ENCODE data around the gene RAPGEF2. TPM values are rescaled to one million over a fixed set of nuclear protein-coding genes. Genes with fewer than 3 reads are reported as not detected.
A peak's percentile ranks its signal among the peaks of the same experiment; 100 is the strongest.

The RAPGEF2 gene
- total RNA-seq, 1 donor = 50.3 TPM

- H3K4me1 ChIP-seq (ENCODE audit: insufficient read depth, low read length) = peaks cover 23% of the 10 kb centered on the region
- H3K27ac ChIP-seq (ENCODE audit: low read depth, low read length) = no peak overlapping the region
- no peaks in the 10 kb centered on the region for H4K20me1 ChIP-seq (ENCODE audit: insufficient read depth, low read length)
- H3K9me3 ChIP-seq (ENCODE audit: low read depth, low read length) = no peaks in the 10 kb centered on the region
- H2AFZ ChIP-seq (ENCODE audit: low read length) = no peak overlapping the region
- H3K4me2 ChIP-seq (ENCODE audit: insufficient read depth, low read length) = no peak overlapping the region
- TF ChIP-seq CTCF (IDR thresholded peaks at IDR 0.05; ENCODE audit: extremely low read depth, low read depth, low read length) = no peak
- H3K4me3 ChIP-seq (ENCODE audit: insufficient read depth, low read length) = no peak overlapping the region
- no peaks in the 10 kb centered on the region for H3K36me3 ChIP-seq (ENCODE audit: insufficient read depth, low read length)
- H3K27me3 ChIP-seq (ENCODE audit: insufficient read depth, low read length) = no peaks in the 10 kb centered on the region
- no peak for DNase-seq (ENCODE audit: insufficient read length, low spot score, missing footprints)
- peaks cover 2% of the 10 kb centered on the region for H3K79me2 ChIP-seq (ENCODE audit: insufficient read depth, low read length)
Measured at GRCh38 chr4:159282329-159282728, 179.4 kb downstream of the RAPGEF2 start.

- Histone ChIP-seq H3K4me3 (ENCODE audit: insufficient read depth, low read length) (no peak overlapping the region), H3K27ac (ENCODE audit: low read depth, low read length) (no peak overlapping the region), H3K4me1 (ENCODE audit: insufficient read depth, low read length) (peaks cover 23% of the 10 kb centered on the region), H3K36me3 (ENCODE audit: insufficient read depth, low read length) (no peaks in the 10 kb centered on the region), H3K27me3 (ENCODE audit: insufficient read depth, low read length) (no peaks in the 10 kb centered on the region), H4K20me1 (ENCODE audit: insufficient read depth, low read length) (no peaks in the 10 kb centered on the region), H3K79me2 (ENCODE audit: insufficient read depth, low read length) (peaks cover 2% of the 10 kb centered on the region), H3K4me2 (ENCODE audit: insufficient read depth, low read length) (no peak overlapping the region), H2AFZ (ENCODE audit: low read length) (no peak overlapping the region), H3K9me3 (ENCODE audit: low read depth, low read length) (no peaks in the 10 kb centered on the region)
- no peak for DNase-seq (ENCODE audit: insufficient read length, low spot score, missing footprints)
- no peak for TF ChIP-seq CTCF (IDR thresholded peaks at IDR 0.05; ENCODE audit: extremely low read depth, low read depth, low read length)
Measured at GRCh38 chr4:159282944-159283343, 180.1 kb downstream of the RAPGEF2 start.

GRCh38 chr4:159283696-159284095 lies 180.8 kb downstream of the RAPGEF2 start:
- Histone ChIP-seq H3K36me3 (ENCODE audit: insufficient read depth, low read length) (no peaks in the 10 kb centered on the region), H3K4me2 (ENCODE audit: insufficient read depth, low read length) (peak overlapping the region; percentile 60), H3K9me3 (ENCODE audit: low read depth, low read length) (no peaks in the 10 kb centered on the region), H3K4me1 (ENCODE audit: insufficient read depth, low read length) (peaks cover 23% of the 10 kb centered on the region), H3K27ac (ENCODE audit: low read depth, low read length) (peak overlapping the region; percentile 34), H3K79me2 (ENCODE audit: insufficient read depth, low read length) (peaks cover 2% of the 10 kb centered on the region), H2AFZ (ENCODE audit: low read length) (no peak overlapping the region), H3K27me3 (ENCODE audit: insufficient read depth, low read length) (no peaks in the 10 kb centered on the region), H4K20me1 (ENCODE audit: insufficient read depth, low read length) (no peaks in the 10 kb centered on the region), H3K4me3 (ENCODE audit: insufficient read depth, low read length) (no peak overlapping the region)
- no peak for TF ChIP-seq CTCF (IDR thresholded peaks at IDR 0.05; ENCODE audit: extremely low read depth, low read depth, low read length)
- DNase-seq (ENCODE audit: insufficient read length, low spot score, missing footprints) = no peak

GRCh38 chr4:159284113-159284512 lies 181.2 kb downstream of the RAPGEF2 start:
- DNase-seq (ENCODE audit: insufficient read length, low spot score, missing footprints) = no peak
- Histone ChIP-seq H3K4me2 (ENCODE audit: insufficient read depth, low read length) (peak overlapping the region; percentile 60), H3K27ac (ENCODE audit: low read depth, low read length) (peak overlapping the region; percentile 34), H3K4me3 (ENCODE audit: insufficient read depth, low read length) (no peak overlapping the region), H3K9me3 (ENCODE audit: low read depth, low read length) (no peaks in the 10 kb centered on the region), H3K4me1 (ENCODE audit: insufficient read depth, low read length) (peaks cover 23% of the 10 kb centered on the region), H3K79me2 (ENCODE audit: insufficient read depth, low read length) (peaks cover 2% of the 10 kb centered on the region), H4K20me1 (ENCODE audit: insufficient read depth, low read length) (no peaks in the 10 kb centered on the region), H3K36me3 (ENCODE audit: insufficient read depth, low read length) (no peaks in the 10 kb centered on the region), H2AFZ (ENCODE audit: low read length) (no peak overlapping the region), H3K27me3 (ENCODE audit: insufficient read depth, low read length) (no peaks in the 10 kb centered on the region)
- TF ChIP-seq CTCF (IDR thresholded peaks at IDR 0.05; ENCODE audit: extremely low read depth, low read depth, low read length) = no peak

Data from osteoblast (primary cell).